NCI-H2227 (cell line): ENCODE measurements around the gene NDUFS6.
"Not testable (repeated sequence)": the region's sequence is repeated elsewhere in the genome, so short reads cannot be mapped to it uniquely, and the experiment has no call there.

Experiments
- DNase-seq: peaks from one replicate; lab custom pipeline; 2025; ENCODE audit not compliant: unreplicated experiment; lab: John Stamatoyannopoulos, UW

Gene NDUFS6

DNA sequence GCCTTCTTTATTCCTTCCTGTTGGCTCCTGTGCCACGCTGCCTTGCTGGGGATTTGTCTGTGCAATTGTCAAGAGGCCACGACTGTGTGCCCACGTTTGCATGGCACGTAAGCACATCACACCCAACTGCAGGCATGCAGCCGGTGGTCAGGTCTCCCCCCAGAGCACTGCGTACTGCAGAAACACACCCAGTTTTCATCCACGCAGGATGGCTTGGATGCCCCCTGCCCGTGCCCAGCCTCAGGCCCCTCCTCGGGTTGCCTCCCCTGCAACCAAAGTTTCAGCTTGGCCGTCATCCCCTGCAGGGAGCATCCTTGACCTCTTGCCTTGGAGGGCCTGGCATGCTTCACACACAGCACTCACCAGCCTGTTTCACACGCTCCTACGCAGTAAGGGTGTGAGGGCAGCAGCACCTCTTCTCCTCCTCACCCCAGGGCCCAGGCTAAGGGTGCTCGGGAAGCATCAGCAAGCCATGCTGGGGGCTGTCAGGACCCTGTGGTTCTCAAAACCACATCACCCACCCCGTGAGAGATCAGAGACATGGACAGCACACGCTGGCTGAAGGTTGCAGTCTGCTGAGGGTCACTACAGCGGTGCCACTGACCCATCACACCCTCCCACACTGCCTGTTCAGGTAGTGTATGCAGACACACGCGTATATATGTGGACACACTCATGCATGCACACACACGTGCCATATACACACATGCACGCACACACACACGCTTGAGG is 4.7 kb upstream of the NDUFS6 start:
- no peak for DNase-seq

GRCh38 chr5:1797103-1797800 is 4.0 kb upstream of the NDUFS6 start:
- no peak for DNase-seq

GRCh38 chr5:1797855-1798254 is 3.4 kb upstream of the NDUFS6 start:
- DNase-seq: no peak

- not testable (repeated sequence) for DNase-seq
These were observed 2.6 kb upstream of the NDUFS6 start for GRCh38 chr5:1798589-1798988.

DNA sequence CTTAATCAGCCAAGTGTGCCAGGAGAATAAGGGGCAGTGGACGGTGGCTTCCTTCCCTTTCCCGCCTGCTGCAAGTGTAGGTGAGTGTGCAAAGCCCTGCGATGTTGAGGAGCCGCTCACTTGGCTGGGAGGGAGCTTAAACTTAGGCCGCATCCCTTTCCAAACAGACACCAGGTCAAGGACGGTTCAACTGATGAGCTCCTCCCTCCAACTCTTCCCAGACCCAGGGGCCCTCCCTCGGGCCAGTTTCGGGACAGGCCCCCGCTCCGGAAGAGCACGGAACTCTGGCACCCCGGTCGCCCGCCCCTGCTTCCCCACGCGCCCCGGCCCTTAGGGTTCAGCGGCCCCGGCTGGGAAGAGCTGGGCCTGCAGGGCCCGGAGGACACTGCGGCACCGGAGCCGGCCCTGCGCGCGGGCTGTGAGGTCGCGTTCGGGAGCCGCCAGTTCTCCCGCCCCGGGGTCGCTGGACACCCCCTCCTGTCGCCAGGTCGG is 2.1 kb upstream of the NDUFS6 start:
- DNase-seq: no peak

- DNase-seq: peak; percentile 98
These were observed 1.4 kb upstream of the NDUFS6 start, which contains the start of gene MRPL36 for GRCh38 chr5:1799602-1800471. Gene MRPL36 (minus strand): TSS chr5:1799837. CDS start chr5:1798935, 902 bp downstream.

DNA sequence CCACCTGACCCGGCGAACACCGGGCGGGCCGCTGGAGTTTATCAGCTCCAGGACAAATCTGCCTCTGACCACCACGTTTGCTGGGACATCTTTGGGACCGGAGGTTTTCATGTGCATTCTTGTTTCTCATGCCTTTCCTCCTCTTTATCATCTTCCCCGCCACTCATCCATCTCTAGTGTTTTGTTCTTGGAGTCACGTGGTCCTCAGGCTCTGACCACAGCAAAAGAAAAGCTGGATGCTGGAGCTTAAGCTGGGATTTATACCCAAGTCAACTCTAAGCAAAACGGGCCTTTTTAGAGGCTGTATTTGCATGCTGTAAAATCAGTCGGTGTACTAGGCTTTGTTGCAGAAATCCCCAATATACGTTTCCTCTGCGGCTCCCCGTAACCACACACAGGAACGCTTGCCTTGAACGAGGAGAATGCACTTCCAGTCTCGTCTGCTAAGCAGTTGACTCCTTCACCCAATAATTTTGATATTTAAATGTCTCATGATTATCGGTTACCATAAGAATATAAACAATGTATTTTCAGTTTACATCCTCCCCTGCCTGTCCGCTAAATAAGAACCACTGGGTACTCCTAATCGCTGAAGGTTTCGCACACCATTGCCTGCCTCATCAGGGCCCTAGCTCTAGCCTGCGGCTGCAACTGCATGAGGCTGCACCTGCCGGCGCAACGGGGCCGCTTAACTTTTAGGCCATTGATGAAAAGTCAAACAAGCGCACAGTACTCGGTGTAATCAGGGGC is 560 bp upstream of the NDUFS6 start:
- DNase-seq: peak; percentile 80

DNA sequence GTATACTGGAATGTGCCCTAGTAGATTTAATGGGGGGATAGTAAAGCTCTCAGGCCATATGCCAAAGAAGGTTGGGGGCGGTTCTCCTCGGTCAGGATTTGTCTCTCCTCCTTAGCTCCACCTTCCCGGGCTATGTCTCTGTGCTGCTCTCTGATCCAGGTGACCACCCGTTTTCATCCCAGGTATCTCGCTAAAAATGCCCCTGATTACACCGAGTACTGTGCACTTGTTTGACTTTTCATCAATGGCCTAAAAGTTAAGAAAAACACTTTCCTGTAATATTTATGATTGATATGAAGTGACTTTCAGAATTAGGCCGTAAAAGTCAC is 724 bp downstream of the NDUFS6 start:
- peak; percentile 33 for DNase-seq

- no peak for DNase-seq
These were observed 2.0 kb downstream of the NDUFS6 start for GRCh38 chr5:1803192-1803591.

- DNase-seq: no peak
These were observed 2.9 kb downstream of the NDUFS6 start for GRCh38 chr5:1804001-1804690.

DNA sequence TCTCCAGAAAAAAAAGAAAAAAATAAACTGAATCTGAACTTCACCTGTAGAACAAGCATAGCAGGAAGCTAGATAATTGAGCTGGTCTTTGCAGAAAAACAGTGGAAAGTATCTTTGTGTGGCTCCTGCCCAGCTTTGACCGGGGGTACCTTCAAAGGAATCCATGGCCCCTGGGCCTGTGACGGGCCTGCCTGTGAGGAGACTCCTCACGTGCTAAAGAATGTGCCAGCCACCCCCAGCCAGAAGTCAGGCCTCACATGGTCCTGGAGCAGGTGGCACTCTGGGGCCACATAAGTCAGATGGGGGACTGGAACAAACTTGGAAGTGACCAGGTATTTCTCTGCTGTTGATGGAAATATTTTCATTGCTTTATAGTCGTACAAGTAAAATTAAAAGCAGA is 4.1 kb downstream of the NDUFS6 start:
- no peak for DNase-seq

- no peak for DNase-seq
These were observed 4.5 kb downstream of the NDUFS6 start for GRCh38 chr5:1805736-1806135.

DNA sequence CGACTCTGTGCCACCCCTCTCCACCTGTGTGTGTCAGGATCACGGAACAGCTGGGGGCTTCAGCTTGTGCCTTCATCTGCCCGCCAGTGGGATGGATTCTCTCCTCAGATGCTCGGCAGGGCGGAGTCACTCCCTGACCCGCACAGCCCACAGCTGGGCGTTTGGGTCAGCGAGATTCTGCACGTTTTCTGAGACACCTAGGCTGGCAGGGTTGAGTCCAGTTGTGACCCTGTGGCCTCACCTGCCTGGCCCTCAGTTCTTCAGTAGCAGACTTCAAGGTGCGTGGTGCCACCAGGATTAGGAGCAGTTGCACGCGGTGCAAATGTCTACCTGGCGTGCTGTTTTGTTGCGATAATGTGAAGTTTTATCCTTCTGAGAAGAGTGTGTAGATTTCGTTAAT is 5.0 kb downstream of the NDUFS6 start:
- DNase-seq: no peak

- DNase-seq: no peak
These were observed 5.8 kb downstream of the NDUFS6 start for GRCh38 chr5:1806974-1807373.

- no peak for DNase-seq
These were observed 6.4 kb downstream of the NDUFS6 start for GRCh38 chr5:1807451-1808185.

GRCh38 chr5:1808439-1808838 is 7.2 kb downstream of the NDUFS6 start:
- no peak for DNase-seq

- peak; percentile 48 for DNase-seq
These were observed 8.3 kb downstream of the NDUFS6 start for GRCh38 chr5:1809416-1810035.

- no peak for DNase-seq
These were observed 9.4 kb downstream of the NDUFS6 start for GRCh38 chr5:1810581-1811101.
